HG03575 (cell line): ENCODE data around the gene ZC3H12A.

Experiments
- ATAC-seq: cut with Tn5 transposase; IDR thresholded peaks from one replicate; pipeline ENCODE4 v1.9.1; 2021; ENCODE audit not compliant: unreplicated experiment, insufficient number of reproducible peaks, low FRiP score; ENCODE audit errors: extremely low read depth

The ZC3H12A gene

DNA sequence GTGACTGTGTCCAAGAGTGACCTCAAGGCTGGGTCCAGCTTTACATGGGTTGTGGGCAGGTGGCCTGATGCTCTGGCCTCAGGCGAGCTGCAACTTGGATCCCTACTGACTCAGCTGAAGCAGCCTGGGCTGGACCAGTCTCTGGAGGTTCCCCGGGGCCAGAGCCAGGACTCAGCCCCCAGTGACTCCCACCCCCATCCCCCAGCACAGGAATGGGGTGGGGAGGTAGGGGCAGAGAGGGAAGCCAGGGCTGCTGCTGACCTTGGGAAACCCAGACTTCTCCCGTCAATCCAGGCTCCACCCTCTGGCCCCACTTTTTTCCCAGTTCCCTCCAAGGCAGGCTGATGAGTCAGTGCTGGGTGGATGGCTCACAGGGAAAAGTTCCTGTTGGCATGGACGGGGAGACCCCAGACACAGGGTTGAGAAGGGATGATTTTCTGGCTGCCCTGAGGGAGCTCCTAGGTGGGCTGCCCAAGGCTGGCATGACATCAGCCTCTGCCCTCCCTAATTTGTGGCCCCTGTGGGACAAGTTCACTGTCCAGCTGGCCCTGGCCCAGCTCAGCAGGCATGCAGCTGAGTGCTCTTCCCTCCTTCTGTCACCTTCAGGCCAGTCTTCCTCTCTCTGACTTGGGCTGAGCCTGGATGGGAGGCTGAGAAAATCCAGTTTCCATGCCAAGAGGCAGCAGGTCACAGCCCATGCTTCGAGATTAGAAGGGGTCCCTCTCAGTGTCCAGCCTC is 2.2 kb downstream of the ZC3H12A start:
- no peak for ATAC-seq

DNA sequence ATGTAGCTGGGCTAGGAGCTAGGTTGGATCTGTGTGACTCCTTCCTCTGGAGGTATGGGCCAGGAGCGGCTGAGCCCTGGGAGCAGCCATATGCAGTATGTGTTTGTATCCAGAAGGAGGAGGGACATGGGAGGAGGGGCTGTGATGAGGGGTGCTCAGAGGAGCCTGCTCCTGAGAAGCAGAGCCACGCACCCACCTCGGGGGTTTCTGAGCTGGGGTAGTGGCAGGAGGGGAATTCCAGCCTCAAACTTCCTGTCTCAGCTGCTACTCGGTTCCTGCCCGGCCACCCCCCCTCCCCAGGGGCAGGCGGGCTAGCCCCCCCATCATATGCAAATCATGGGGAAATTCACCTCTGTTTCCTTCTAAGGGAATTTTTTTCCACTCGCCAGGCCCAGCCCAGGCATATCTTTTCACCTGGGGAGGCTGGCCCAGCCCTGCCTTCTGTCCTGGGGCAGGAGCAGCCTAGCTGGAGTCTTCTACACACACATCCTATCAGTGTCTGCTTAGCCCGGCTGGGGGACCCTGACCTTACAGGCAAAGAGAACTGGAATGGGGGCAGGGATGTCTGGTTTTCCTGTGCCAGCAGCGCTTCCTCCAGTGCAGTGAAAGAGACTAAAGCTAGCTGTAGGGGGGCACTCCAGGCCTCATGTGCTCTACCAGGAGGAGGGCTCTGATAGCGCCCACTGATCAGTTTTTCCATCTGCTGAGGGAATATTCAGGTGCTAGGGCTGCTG is 3.0 kb downstream of the ZC3H12A start:
- ATAC-seq, result no peak

DNA sequence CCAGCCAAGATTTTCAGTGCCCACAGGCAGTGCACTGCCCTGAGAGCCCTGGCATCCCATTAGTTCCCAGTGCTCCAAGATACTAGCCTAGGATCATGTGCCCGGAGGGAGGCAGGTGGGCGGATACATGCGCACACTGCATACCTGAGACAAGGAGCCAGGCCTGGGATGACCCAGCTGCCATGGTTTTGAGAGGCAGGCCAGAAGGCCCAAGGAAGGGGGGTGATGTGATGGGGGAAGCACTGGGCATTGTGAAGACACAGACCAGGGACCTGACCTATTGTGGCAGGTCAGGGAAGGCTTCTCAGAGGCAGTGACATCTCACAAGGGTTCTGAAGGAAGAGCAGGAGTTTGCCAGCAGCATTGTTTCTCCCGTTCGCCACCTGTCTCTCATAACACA is 3.6 kb downstream of the ZC3H12A start:
- ATAC-seq, result no peak

DNA sequence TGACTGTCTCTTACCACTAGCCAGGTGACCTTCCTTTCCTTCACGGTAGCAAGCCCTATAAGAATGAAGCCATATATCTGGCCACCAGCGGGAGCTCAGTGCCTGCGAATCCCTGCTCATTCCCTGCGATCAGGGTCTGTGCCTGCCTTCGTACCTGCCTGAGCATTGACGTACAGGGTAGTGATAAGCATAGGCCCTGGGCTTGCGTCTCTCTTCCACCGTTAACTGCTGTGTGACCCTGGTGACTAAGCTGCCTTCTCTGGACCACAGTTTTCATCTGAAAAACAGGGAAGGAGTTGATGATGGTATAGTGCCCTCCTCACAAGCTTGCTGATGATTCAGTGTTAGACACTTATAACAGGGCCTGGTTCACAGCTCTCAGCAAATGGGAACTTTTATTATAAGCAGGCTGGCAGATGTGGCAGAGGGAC is 4.1 kb downstream of the ZC3H12A start:
- no peak for ATAC-seq

DNA sequence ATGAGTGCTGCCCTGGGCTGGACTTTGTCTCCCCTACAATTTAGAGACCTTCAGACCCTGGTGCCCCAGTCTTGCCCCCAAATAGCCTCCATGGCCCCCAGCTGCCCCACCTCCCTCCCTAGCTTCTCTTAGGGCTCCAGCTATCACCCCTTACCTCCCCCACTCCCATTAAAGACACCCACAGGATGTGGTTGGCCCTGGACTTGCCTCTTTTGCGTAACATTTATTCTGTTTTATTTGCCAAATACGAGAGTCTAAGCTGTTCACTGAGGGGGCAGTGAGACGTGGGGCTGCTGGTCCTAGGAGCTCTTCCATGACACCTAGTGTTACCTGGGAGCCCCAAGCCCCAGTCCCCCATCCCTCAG is 4.5 kb downstream of the ZC3H12A start:
- no peak for ATAC-seq

DNA sequence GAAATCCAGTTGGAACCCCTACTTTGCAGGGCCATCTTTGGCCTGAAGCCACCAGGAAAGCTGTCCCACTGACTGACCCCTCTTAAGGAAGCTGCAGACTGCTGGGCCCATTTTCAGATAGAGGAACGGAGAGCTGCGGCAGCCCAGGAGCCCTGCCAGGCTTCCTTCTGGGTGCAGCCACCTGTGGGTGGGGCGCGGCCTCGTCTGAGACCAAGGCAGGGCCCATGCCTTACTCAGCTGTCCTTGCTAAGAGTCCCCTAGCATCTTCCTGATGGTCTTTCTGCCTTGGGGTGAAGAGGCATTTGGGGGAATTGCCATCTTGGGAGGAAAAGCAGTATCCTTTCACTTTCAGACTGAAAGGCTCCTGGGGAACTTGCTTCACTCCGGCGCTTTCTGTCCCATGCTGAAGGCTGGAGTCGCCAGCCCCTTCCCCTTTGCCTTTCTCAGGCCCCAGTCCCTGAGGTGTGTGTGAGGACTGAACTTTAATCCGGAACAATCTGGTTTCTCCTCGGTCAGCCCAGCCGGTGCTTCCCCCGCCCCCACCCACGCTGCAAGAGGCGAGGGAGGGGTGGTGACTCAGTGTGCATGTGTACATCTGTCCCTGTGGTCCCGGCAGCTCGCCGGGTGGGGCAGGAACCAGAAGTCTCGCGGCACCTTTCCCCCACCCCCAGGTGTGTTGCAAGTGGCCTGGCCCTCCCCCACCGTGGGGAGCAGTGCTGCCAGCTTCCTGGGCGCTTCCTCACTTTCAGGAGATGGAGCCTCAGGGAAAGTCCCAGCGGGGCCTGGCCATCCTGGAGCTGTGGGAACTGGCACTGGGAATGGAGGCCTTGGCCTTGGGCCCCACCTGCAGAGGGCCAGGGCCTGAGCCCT is 5.1 kb downstream of the ZC3H12A start:
- no peak for ATAC-seq

DNA sequence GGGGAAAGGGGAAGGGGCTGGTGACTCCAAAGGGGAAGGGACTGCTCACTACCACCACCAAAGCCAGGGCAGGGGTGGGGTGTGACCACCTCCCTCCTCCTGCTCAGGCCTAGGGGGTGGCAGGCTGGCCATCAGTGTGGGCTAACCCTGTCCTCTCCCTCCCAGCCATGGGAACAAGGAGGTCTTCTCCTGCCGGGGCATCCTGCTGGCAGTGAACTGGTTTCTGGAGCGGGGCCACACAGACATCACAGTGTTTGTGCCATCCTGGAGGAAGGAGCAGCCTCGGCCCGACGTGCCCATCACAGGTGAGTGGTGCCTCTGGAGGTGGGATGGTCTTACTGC is 5.7 kb downstream of the ZC3H12A start:
- no peak for ATAC-seq

DNA sequence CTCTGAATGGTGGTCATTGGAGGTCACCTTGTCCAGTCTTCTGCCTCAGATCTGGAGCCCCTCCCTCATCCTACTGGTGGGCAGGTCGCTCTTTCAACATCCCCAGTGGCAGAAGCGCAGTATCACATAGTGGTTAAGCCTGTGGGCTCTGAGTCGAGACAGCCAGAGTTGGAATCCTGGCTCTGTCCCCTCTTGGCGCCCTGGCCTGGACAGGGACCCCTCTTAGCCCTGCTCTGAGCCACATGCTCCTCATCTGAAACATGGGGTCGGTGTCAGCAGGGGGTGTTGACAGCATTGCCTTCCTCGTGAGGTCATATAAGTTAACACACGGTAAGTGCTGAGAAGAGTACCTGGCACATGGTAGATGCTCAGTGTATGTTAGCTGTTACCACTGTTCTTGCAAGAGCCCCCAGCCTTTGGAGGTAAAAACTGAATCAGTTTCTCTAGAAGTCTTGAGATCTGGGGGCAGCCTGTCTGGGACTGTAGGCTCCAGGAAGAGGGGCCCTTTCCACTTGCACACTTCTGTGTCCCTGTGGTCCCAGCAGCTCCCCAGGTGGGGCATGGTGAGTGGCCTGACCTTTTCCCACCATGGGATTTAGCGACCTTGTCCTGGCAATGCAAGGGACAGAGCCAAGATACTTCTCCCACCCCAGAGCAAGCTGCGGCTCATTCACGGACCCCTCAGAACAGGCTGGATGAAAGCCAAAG is 6.4 kb downstream of the ZC3H12A start:
- ATAC-seq, result no peak

DNA sequence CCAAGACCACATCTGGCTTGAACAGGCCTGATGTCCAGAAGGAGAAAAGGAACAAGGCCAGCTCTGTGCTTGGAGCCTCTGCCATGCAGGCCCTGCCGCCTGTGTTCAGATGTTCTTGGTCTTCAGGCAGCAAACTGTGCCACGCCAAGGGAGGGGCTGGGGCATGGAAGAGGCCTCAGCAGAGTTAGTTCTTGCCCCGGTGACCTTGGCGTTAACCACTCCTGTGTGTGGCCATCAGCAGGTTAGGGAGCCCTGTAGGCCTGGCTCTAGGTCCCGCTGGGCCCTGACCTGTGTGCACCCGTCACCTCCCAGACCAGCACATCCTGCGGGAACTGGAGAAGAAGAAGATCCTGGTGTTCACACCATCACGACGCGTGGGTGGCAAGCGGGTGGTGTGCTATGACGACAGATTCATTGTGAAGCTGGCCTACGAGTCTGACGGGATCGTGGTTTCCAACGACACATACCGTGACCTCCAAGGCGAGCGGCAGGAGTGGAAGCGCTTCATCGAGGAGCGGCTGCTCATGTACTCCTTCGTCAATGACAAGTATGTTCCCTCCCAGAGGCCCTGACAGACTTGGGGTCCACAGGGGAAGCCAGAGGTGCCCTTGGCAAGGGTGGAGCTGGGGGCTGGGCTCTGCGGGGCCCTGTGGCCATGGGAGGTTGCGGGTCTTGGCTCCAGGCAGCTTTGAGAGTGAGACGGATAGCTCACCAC is 7.1 kb downstream of the ZC3H12A start:
- no peak for ATAC-seq

DNA sequence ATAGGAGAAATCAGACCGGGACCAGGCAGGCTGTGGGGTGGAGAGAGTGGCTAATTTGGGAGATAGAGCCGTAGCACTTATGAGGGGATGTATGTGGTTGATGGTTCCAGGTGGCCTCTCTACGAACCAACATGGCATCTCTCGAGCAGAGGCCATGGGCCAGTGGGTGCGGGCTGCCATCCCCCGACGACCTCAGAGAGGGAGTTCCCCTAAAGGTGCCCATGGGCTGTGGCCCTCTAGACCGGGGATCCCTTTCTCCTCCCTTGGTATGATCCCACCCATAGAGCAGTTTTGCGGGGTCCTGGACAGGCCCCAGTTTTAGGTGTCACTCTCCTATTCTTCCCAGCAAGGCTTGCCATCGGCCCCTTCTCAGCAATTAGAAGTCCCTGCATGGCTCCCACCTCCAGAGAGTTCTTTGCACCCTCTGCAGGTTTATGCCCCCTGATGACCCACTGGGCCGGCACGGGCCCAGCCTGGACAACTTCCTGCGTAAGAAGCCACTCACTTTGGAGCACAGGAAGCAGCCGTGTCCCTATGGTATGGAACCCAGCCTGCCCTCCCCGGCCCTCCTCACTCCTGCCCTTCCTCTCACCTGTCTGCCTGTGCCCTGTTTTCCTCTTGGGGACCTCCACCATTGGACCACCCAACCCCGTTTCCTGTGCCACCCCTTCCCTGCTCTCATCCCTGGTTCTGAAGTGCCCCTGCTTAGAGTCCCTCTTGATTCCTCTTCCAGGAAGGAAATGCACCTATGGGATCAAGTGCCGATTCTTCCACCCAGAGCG is 7.8 kb downstream of the ZC3H12A start:
- no peak for ATAC-seq

DNA sequence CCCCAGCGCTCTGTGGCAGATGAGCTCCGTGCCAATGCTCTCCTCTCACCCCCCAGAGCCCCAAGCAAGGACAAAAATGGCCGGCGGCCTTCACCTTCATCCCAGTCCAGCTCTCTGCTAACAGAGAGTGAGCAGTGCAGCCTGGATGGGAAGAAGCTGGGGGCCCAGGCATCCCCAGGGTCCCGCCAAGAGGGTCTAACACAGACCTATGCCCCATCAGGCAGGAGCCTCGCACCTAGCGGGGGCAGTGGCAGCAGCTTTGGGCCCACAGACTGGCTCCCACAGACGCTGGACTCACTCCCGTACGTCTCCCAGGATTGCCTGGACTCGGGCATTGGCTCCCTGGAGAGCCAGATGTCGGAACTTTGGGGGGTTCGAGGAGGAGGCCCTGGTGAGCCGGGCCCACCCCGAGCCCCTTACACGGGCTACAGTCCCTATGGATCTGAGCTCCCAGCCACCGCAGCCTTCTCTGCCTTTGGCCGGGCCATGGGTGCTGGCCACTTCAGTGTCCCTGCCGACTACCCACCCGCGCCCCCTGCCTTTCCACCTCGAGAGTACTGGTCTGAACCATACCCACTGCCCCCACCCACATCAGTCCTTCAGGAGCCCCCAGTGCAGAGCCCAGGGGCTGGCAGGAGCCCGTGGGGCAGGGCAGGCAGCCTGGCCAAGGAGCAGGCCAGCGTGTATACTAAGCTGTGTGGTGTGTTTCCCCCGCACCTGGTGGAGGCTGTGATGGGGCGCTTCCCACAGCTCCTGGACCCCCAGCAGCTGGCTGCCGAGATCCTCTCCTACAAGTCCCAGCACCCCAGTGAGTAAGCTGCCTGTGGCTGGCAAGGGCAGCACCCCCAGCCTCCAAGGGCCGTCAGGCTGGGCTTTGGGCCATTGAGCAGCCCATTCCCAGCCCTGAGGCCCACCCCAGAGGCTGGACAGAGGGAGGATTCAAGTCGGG is 8.7 kb downstream of the ZC3H12A start:
- no peak for ATAC-seq

DNA sequence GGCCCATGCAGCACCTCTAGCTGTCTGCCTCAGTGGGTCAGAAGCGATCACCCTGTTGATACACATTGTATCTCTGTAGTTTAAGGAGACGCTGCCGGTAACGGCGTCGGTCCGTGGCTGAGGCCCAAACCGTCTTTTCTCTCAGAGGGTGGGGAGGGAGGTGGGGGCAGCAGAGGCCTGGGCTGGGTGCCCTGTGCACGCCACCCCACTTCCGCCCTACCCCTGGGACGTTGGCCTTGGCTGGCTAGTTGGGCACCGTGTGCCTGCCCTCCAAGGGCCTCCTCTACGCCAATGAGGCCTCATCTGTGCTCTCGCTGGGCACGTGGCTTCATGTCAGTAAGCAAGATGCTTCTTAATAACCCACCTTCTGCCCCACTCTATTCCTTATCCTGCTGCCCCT is 9.4 kb downstream of the ZC3H12A start:
- no peak for ATAC-seq

DNA sequence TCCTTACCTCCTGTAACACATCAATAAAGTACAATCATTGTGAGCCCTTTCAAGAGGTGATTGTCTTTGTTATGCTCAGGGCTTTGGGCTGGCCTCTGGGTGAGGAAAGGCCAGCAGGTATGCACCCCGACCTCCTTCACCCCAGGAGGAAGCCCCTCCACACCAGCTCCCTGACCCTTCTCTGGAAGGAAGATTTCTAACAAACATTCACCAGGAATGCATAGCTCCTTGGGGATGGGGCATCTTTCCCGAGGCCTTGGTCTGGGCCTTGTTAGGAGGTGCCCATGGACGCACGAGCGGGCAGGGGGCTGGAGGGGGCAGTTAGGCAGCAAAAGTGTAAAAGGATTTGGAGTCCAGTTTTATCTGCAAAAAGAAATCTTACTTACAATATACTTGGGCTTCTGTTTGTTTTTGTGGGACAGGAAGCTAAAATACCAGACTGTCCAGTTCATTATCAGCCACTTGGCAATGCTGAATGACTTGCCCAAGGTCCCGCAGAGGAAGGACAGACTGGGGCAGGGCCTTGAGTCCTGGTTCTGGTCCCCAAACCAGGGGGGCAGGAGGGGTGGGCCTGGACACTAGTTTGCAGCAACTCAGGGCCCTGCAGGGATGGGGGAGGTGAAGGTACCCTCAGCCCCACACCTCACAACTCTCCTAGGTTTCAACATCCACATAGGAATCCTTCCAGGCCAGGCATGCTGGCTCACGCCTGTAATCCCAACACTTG is 10.1 kb downstream of the ZC3H12A start:
- ATAC-seq, result no peak

DNA sequence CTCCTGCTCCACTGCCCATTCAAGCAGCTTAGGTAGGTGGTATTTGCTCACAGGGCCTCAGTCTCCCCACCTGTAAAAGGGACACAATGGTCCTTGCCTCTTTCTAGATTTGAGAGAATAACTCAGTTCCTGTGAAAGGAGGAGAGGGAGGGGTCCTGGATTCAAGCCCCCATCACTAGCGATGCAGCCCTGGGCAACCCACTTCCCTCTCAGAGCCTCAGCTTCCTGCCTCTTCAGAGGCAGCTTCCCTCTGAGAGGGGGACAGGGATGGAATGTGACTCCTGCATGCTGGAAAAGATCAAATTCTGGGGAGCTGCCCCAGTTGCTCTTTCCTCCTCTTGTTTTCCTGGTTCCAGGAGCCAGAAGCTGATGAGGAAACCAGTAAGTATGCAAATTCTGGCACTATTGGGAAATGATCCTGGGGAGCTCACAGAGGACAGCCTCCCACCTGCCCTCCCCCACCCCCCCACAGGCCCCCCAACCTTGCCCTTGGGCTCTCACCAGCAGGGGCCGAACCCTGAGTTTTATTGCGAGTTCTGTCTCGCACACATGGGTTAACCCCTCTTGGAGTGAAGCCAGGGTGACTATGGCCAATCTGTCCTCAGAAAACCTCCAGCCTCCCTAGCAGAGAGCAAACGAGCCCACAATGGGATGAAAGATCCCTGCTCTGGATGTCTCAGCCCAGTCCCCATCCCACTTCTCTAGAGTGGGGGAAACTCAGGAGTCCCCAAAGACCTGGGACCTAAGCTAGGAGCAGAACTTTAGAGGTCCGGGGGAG is 11.7 kb downstream of the ZC3H12A start:
- no peak for ATAC-seq

DNA sequence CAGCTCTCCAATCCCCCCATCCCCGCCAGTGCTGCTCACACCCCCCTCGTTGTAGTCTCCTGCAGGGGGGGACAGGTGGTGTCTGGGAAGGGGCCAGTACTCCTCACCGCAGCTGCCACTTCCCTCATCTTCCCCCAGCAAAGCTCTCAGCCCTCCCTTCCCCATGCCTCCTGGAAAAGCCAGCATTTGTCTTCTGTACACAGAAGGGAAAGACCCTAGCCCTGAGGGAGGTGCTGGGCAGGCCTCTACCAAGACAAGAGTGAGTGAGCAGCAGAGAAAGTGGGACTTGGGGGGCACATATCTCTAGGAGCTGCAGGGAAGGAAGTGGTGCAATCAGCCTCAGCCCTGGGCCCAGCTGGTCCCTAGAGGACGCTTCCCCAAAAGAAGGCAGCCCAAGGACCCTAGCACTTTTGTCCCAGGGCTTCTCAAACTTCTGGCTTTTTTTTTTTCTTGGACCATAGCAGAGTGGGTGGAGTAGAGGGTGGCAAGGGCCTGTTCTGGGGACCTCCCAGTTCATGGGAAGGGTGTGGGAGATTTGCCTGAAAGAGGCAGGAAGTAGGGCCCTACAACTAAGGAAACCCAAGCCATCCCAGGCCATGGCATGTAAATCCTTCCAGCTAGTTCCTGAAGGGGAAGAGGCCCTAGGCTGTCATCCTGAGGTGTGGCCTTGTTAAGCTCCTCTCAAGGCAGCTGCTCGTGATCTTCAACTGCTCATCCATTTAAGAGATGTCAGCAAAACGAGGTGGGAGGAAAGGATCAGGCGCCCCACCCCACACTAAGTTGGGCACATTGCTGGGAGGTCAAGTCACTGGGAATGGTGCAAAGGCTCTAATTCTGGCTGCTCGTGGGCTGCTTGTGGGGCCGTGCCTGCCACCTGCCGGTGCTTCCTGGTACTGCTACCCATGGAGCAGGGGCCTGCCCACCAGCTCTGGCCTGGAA is 12.6 kb downstream of the ZC3H12A start:
- no peak for ATAC-seq
